Astrocyte (in vitro differentiated cells and primary cell): Measurements from ENCODE around the gene GRK5. TPM values are rescaled to one million over a fixed set of nuclear protein-coding genes. Genes with fewer than 3 reads are reported as not detected.

Experiments
- DNase-seq: peaks from one replicate; pipeline ENCODE4 v3.0.0-alpha.2; 2010; ENCODE audit warnings: low read depth
- FAIRE-seq: peaks from 2 replicates; lab custom pipeline; 2011; peaks lifted over from hg19 to GRCh38; lab: Jason Lieb, UNC
- H2AFZ ChIP-seq: 2 replicates; pipeline ENCODE4 v1.6.0; 2012; ENCODE audit warnings: low read depth, low read length, inconsistent platforms
- H3K27ac ChIP-seq: 2 replicates; pipeline ENCODE4 v1.5.1; 2011; ENCODE audit warnings: low read depth, low read length, inconsistent platforms
- H3K27me3 ChIP-seq: 2 replicates; pipeline ENCODE4 v1.6.0; 2011; ENCODE audit warnings: low read length, inconsistent platforms; ENCODE audit not compliant: insufficient read depth
- H3K36me3 ChIP-seq: 2 replicates; pipeline ENCODE4 v1.5.1; 2011; ENCODE audit warnings: low read length, inconsistent platforms; ENCODE audit not compliant: insufficient read depth
- H3K4me1 ChIP-seq: 2 replicates; pipeline ENCODE4 v1.5.1; 2011; ENCODE audit warnings: low read length, inconsistent platforms; ENCODE audit not compliant: insufficient read depth
- H3K4me2 ChIP-seq: 2 replicates; pipeline ENCODE4 v1.6.0; 2012; ENCODE audit warnings: low read length, inconsistent platforms
- H3K4me3 ChIP-seq: 2 replicates; pipeline ENCODE4 v1.5.1; 2011; ENCODE audit warnings: low read depth, mild to moderate bottlenecking, low read length, inconsistent platforms; ENCODE audit not compliant: insufficient read depth
- H3K79me2 ChIP-seq: 2 replicates; pipeline ENCODE4 v1.6.0; 2012; ENCODE audit warnings: mild to moderate bottlenecking, low read length, inconsistent platforms; ENCODE audit not compliant: insufficient read depth
- H3K9ac ChIP-seq: 2 replicates; pipeline ENCODE4 v1.6.0; 2012; ENCODE audit warnings: mild to moderate bottlenecking, low read length, inconsistent platforms
- H3K9me3 ChIP-seq: 2 replicates; pipeline ENCODE4 v1.5.1; 2012; ENCODE audit warnings: low read depth, mild to moderate bottlenecking, low read length, inconsistent platforms; ENCODE audit not compliant: insufficient read depth
- H4K20me1 ChIP-seq: 2 replicates; pipeline ENCODE4 v1.6.0; 2012; ENCODE audit warnings: low read length, inconsistent platforms; ENCODE audit not compliant: insufficient read depth
- H3K27ac Mint-ChIP-seq: one replicate; pipeline ENCODE4 v1.8.0; 2021; ENCODE audit warnings: mild to moderate bottlenecking, mixed read lengths; ENCODE audit not compliant: unreplicated experiment
- H3K27me3 Mint-ChIP-seq: one replicate; pipeline ENCODE4 v1.8.0; 2021; ENCODE audit warnings: low read depth, mixed read lengths; ENCODE audit not compliant: unreplicated experiment
- H3K36me3 Mint-ChIP-seq: one replicate; pipeline ENCODE4 v1.8.0; 2021; ENCODE audit warnings: low read depth, mixed read lengths; ENCODE audit not compliant: unreplicated experiment
- H3K4me1 Mint-ChIP-seq: one replicate; pipeline ENCODE4 v1.8.0; 2021; ENCODE audit warnings: low read depth, mixed read lengths; ENCODE audit not compliant: unreplicated experiment
- H3K4me3 Mint-ChIP-seq: one replicate; pipeline ENCODE4 v1.8.0; 2021; ENCODE audit warnings: mild to moderate bottlenecking, moderate library complexity, mixed read lengths; ENCODE audit not compliant: unreplicated experiment
- H3K9me3 Mint-ChIP-seq: one replicate; pipeline ENCODE4 v1.8.0; 2021; ENCODE audit warnings: mild to moderate bottlenecking, mixed read lengths; ENCODE audit not compliant: unreplicated experiment
- CTCF ChIP-seq: IDR thresholded peaks from 2 replicates; pipeline ENCODE4 v1.5.1; 2011; ENCODE audit warnings: low read depth, mild to moderate bottlenecking, inconsistent platforms, low read length, moderate library complexity; ENCODE audit not compliant: insufficient read depth
- EZH2 ChIP-seq: IDR thresholded peaks from 2 replicates; pipeline ENCODE4 v1.6.1; 2012; ENCODE audit warnings: mild to moderate bottlenecking, low read length, inconsistent platforms; ENCODE audit not compliant: insufficient read depth
- total RNA-seq: library from RNA; stranded (reverse); gene quantifications from 2 replicates; pipeline ENCODE4 v1.2.1, GENCODE V29; 2021

Gene GRK5
- total RNA-seq, 1 donor from 2014 or later, result 8.5 TPM

DNA sequence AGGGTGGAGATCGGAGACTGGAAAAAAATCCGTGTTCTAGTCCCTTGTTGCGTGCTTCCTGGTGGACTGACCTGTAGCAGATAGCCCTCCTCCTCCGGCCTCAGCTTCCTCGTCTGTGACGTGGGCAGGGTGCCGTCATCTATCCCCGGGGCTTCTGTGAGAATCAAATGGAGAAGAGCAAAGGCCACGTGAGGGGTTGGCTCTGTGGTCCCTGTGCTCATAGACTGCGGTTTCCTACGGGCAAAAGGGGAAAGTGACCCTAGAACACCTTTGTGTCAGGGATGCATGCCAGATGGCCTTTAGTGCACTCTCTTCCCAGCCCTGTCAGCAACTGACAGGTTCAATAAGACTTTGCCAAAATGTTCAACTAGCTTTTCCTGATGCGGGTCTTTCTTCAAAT lies 33.7 kb downstream of the GRK5 start:
- no peak for DNase-seq
- TF ChIP-seq EZH2, result no peak
- no peak for TF ChIP-seq CTCF
- Mint-ChIP-seq H3K4me3 (no peak overlapping the region), H3K9me3 (no peaks in the 10 kb centered on the region), H3K4me1 (peaks cover 10% of the 10 kb centered on the region), H3K27ac (no peak overlapping the region), H3K27me3 (peaks cover 9% of the 10 kb centered on the region), H3K36me3 (no peaks in the 10 kb centered on the region)
- H4K20me1 ChIP-seq, result peaks cover 24% of the 10 kb centered on the region
- H3K4me3 ChIP-seq, result no peak overlapping the region
- no peak overlapping the region for H3K9ac ChIP-seq
- FAIRE-seq, result no peak
- no peak overlapping the region for H3K27ac ChIP-seq
- H3K4me2 ChIP-seq, result no peak overlapping the region
- no peaks in the 10 kb centered on the region for H3K36me3 ChIP-seq
- no peaks in the 10 kb centered on the region for H3K9me3 ChIP-seq
- H2AFZ ChIP-seq, result no peak overlapping the region
- no peaks in the 10 kb centered on the region for H3K4me1 ChIP-seq
- H3K79me2 ChIP-seq, result peaks cover 26% of the 10 kb centered on the region
- H3K27me3 ChIP-seq, result no peaks in the 10 kb centered on the region

DNA sequence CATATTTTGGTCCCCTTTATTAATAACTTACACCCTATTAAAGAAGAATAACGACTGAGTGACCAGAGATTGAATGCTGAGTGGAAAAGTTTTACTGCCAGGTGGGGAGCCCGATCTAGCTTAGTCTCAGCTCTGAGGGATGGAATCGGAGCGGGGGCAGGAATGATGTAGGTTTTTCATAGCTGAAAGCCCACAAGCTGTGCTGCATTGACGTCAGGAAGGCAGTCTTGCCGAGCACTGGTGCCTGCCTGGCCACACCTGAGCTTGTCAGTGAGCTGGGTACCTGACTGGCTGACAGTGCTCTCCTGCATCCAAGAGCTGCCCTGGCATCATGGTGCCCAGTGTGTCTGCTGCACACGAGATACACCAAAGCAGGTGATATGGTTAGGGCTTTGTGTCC lies 34.8 kb downstream of the GRK5 start:
- no peak overlapping the region for H3K4me3 Mint-ChIP-seq
- no peak for FAIRE-seq
- Histone ChIP-seq H2AFZ (no peak overlapping the region), H3K4me1 (peaks cover 6% of the 10 kb centered on the region), H3K27me3 (no peaks in the 10 kb centered on the region), H3K27ac (no peak overlapping the region), H3K9ac (no peak overlapping the region), H3K9me3 (no peaks in the 10 kb centered on the region), H3K36me3 (no peaks in the 10 kb centered on the region), H3K4me2 (no peak overlapping the region), H4K20me1 (peaks cover 24% of the 10 kb centered on the region), H3K4me3 (no peak overlapping the region), H3K79me2 (peaks cover 29% of the 10 kb centered on the region)
- no peaks in the 10 kb centered on the region for H3K36me3 Mint-ChIP-seq
- H3K27me3 Mint-ChIP-seq, result peaks cover 9% of the 10 kb centered on the region
- H3K9me3 Mint-ChIP-seq, result no peaks in the 10 kb centered on the region
- TF ChIP-seq EZH2, result no peak
- H3K27ac Mint-ChIP-seq, result no peak overlapping the region
- H3K4me1 Mint-ChIP-seq, result peaks cover 13% of the 10 kb centered on the region
- no peak for DNase-seq

- no peak for FAIRE-seq
Measured at GRCh38 chr10:119243488-119243887, 36.1 kb downstream of the GRK5 start.

More at GRCh38 chr10:119243488-119243887, 36.1 kb downstream of the GRK5 start:
- no peaks in the 10 kb centered on the region for H3K9me3 ChIP-seq
- no peak overlapping the region for H3K4me2 ChIP-seq
- peaks cover 11% of the 10 kb centered on the region for H3K4me1 ChIP-seq
- H3K27me3 ChIP-seq, result no peaks in the 10 kb centered on the region
- no peak for DNase-seq
- Mint-ChIP-seq H3K27ac (no peak overlapping the region), H3K36me3 (no peaks in the 10 kb centered on the region), H3K9me3 (no peaks in the 10 kb centered on the region), H3K4me1 (peaks cover 12% of the 10 kb centered on the region), H3K4me3 (no peak overlapping the region), H3K27me3 (peaks cover 9% of the 10 kb centered on the region)
- H4K20me1 ChIP-seq, result peaks cover 14% of the 10 kb centered on the region
- H3K27ac ChIP-seq, result no peak overlapping the region
- H2AFZ ChIP-seq, result no peak overlapping the region
- TF ChIP-seq CTCF (no peak), EZH2 (no peak)
- H3K36me3 ChIP-seq, result no peaks in the 10 kb centered on the region
- H3K79me2 ChIP-seq, result peaks cover 27% of the 10 kb centered on the region
- H3K4me3 ChIP-seq, result no peak overlapping the region
- no peak overlapping the region for H3K9ac ChIP-seq
